Kidney tubule cell (primary cell): ENCODE measurements around the gene KIF26B.

Experiments used
- DNase-seq: peaks from one replicate; pipeline ENCODE4 v3.0.0-alpha.2; 2018; ENCODE audit warnings: low spot score

Gene KIF26B

DNA sequence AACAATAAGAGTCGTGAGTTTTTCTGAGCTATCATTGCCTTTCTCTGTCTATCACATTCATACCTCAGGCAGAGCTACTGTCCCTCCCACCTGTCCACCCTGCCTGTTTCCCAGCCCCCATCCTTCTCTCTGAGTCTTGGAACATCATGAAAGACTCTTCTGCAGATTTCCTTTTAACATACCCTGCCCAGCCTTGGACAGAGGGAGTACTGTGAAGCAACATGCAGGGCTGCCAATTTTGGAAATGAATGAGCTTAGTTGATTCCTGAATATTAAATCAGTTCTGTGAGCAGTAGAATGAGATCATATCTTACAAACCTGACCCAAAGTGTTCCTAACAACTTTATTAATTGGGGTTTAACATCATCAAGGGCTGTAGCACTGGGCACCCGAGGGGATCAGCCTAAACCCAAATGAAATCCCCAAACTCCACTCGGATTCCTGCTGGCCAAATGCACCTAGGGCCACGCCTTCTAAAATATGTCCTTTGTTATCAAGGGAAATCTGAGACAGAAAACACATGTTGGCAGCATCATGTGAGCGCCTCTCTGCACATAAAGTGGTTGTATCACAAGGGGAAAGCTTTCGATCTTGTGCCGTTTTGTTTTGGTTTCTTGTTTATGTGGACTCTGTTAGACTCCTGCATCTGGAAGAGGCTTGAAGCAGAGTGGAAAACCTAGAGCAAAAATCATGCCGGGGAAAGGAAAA is 357.6 kb downstream of the KIF26B start:
- DNase-seq, result no peak

DNA sequence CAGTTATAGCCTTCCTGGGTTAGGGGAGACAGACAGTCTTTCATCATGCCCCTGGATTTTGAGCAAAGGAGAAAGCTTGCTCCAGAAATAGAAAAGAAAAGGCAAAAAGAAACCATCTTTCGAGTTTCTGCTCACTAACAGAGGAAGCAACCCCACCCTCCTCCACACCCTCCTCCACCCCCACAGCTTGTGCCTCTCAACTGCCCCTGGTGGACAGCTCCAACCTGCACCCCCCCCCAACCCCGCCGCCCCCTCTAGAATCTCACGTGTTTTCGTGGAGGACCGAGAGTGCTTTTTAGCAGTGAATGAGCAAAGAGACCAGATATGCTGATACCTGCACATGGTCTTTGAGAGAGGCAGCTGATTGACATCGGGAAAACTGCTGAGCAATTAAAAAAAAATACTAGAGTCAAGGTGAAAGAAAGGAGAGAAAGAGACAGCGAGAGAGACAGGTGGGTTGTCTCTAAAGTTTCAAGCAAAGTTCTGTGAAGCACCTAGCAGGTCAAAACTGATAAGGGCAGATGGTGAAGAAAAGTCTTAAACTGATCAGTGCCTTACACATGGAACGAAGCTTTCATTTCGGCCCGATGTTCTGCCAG is 358.3 kb downstream of the KIF26B start:
- peak; percentile 6 for DNase-seq

DNA sequence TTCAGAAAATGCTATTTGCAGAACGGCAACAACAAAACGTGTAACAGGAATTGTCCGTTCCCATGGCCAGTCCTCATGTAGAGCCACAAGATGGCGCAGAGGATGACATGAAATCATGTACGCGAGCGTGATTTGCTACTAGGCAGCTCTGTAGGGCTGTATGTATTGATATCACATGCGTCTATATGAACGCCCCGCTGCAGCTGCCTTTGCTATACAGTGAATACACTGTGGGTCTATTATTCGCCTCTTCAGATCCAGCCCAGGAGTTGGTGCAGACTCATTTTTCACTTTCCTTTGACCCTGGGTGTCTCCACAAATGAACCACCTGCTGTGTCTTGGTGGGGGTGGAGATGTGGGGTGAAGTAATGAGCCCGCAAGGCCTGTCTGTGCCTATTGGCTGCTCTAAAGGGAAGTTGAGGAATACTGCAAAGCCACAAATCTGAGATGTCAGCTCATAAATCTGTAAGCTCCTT is 361.5 kb downstream of the KIF26B start:
- DNase-seq, result no peak

DNA sequence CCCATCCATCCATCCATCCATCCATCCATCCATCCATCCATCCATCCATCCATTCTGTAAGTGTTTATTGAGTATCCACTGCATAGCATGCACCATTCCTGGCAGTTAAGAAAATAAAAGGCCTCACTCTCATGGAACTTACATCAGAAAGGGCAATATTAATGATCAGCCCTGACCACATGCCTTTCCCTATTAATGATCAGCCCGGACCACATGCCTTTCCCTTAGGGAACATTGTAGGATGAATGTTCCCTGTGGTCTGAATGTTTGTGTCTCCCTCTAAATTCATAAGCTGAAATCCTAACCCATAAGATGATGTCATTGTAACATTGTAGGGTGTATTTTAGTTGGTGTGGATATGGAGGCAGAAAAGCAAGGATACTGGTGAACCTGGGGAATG is 365.8 kb downstream of the KIF26B start:
- peak; percentile 90 for DNase-seq

DNA sequence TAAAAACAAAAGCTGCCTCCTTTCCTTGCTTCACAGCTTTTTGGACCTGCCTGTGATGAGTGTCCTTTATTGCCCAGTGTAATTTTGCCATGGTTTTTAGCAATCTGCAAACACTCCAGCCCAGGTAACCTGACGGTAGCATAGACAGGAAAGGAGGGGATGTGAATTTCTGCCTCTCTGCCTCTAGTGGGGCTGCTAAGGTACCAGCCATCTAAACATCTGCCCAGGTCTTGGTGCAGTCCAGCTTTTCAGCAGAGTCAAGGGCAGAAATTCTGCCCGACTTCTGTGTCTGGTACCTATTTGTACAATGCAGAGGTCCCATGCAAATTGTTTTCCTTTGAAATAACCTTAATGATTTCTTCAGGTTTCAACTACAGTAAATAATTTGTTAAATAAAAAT is 371.4 kb downstream of the KIF26B start:
- DNase-seq, result no peak

DNA sequence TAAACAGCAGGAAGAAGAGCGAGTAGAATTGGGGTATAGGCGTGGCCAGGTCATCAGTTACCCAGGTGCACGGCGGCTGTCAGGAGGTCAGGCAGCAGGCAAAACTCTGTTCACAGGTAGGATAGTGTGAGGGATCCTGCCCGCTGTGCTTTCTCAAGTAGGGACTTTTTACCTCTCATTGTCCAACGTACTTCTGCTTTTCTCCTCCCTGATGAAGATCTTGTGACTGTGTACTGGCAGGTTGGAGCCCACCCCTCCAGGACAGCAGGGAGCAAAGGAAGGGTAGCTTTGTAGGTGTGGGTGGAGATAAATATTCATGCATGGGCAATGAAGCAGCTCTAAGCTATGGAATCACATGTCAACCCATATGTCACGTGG is 373.5 kb downstream of the KIF26B start:
- DNase-seq, result no peak

DNA sequence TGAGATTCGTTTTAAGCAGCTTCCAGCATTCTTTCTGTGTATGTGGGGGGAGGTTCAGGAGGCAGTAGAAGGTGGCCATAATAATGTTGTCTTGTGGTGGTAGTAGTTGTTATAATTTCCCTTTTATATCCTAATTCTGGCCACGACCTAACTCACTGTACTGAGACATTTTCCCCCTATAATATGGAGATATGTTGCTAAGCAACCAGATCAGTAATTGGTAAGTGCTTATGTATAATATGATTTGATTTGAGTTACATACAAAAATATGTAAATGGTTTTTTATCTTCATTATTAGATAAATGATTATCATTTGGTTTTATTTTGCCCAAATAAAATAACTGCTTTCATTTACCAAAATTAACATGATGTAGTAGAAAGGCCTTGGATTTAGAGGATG is 376.2 kb downstream of the KIF26B start:
- DNase-seq, result no peak

DNA sequence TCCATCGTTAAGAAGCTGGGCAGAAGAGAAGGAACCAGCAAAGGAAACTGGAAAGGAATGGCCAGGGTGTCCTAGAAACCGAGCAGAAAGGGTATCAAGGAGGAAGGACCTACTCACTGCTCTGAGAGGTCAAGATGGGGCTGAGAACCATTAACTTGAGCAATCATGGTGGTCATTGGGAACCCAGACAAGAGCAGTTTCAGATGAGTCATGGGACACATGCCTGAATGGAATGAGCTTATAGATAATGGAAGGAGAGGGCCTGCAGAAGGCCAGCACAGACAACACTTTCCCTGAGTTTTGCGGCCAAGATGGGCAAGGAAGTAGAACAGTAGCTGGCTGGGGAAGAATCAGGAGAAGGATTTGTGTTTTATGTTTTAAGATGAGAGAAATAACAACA is 383.2 kb downstream of the KIF26B start:
- peak; percentile 35 for DNase-seq

DNA sequence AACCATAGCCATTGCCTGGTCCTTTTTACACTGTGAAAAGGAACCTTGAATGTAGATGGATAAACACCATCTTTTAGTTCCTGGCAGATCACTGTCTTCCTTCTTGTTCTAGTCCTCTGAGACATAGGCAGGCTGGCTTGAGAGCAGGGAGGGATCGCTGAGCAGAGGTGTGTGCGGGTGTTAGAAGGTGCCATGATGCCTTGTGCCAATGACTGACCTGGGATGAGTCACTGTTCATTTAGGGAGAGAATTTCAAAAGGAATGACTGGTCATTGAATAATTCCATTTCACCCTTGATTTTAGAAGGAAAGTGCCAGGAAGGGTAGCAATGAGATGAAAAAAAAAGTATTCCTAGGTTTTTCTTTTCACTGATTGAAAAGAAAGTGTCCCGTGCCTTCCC is 383.9 kb downstream of the KIF26B start:
- peak; percentile 79 for DNase-seq

DNA sequence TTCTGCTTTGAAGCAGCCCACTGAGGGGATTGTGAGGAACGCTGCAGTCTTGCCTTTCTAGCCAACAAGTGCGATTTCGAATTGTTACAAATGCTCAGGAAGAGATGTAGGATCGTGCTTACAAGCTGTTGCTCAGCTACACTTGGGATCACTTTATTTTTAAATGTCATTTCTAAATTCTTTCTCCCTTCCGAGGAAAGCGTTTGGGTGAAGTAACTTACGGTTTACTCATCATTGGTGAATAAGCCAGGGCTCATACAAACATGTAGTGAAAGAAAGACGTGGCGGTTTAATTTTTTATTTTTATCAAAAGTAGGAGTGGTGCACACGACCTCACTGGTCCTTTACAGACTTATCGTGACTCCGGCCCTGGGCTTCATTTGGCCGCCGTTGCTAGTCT is 386.6 kb downstream of the KIF26B start:
- DNase-seq, result no peak

DNA sequence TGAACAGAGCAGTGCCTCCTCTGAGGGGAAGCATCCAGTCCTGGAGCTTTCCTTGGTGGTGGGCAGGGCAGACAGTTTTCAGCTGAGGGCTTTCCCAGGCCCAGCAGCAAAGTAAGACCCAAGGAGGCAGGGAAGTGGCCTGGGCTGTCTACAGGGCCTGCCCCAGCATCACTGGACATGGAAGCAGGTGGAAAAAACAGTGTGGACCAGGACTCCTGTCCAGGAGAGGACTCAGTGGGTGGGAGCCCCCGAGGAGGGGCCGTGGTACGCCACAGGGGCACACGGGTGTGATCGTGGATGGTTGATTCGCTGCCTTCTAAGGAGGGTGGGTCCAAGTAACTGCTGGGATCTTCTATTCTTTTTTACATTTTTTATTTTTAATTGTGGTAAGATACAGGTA is 387.6 kb downstream of the KIF26B start:
- DNase-seq, result no peak

DNA sequence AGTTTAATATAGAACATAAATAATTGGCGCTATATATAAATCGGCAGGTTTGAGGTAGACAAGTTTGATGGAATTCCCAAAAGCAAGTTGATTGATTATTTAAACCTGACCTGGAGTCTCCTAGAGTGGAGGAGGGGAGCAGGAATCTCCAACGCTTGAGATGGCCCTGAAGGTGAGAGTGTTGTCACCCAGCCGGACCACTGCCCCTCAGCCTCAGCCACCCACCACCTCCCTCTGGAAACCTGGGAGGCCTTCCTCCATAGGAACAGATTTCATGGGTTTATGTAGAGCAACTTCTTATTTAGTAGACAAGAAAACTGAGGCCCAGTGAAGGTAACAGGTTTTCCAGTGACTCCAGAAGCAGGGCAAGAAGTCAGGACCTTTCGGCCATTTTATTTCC is 389.5 kb downstream of the KIF26B start:
- DNase-seq, result no peak

DNA sequence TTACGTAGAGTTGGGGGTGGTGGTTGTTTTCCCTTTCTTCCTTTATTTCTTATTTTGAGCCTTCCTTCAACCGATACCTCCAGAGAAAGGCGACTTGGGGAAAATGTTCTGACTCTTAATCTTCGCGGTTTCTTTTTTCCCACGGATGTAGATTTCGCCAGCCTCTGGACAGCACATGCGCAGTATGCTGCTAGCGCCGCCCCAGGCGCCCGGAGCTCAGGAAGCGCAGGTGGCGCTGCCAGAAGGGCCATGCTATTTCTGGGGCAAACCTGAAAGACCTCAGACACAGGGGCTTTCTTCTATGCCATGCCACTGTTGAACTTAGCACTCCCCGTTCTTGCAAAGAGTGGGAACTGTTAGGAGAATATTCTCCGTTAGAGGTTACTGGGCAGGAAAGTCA is 392.1 kb downstream of the KIF26B start:
- DNase-seq, result no peak

DNA sequence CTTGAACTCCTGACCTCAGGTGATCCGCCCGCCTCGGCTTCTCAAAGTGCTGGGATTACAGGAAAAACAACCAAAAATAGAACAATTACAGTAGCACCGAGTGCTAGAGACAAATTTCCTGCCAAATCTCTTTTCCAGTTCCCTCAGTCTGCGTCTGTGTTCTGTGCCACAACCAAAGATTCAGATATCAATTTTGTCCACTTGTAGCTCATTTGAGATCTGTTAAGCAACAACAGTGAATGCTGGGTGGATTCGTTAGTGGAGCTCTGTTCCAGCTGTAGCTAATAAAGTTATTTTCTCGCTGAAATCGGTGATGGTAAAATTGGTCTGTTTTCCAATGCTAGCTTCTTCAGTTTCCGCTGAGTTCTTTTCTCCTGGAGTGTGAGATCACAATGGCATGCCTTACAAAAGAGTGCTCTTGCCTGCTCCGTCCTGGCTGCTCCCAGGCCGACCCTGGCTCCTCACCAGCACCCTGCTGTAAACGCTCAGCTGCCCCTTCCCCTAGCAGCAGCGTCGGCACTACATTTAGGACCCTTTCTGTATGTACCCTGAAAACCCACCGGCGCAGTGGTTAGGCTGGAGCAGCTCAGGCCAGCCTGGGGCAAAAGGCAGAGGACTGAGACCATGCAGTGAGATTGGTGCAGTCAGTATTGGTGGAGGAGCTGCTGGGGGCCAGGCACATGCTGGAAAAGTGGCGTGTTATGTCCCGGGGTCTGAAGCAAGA is 395.4 kb downstream of the KIF26B start:
- no peak for DNase-seq

DNA sequence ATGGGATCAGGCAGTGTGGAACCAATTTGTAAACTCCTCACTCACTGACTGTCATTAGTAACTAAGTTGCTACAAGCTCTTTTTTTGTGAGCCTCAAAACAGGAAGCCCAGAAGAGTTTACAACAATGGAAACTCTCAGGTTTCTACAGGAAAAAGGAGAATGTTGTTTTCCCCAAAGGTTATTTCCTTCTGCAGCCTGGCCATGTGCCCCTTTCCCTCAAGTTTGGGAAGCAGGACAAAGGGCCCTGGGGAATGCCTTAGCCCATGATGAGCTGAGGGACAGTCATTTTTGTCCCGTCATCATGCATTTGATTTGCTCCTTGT is 395.9 kb downstream of the KIF26B start:
- no peak for DNase-seq

DNA sequence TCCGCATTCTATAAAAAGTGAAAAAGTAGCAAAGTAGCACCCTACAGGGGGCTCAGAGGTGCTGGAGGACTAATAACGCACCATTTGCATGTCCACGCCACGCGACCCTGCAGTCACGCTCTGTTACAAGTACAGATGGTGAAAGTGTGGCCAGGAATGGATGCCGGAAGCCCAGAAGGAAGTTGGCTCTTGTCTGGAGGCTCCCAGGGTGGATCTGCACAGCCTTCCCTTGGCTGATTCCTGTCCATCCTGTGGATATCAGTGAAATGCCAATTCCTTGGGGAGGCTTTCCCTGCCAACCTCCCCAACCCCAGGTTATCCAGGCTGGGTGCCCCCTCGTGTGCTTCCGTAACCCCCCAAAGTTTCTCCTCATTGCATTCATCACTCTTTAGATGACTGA is 396.8 kb downstream of the KIF26B start:
- no peak for DNase-seq

DNA sequence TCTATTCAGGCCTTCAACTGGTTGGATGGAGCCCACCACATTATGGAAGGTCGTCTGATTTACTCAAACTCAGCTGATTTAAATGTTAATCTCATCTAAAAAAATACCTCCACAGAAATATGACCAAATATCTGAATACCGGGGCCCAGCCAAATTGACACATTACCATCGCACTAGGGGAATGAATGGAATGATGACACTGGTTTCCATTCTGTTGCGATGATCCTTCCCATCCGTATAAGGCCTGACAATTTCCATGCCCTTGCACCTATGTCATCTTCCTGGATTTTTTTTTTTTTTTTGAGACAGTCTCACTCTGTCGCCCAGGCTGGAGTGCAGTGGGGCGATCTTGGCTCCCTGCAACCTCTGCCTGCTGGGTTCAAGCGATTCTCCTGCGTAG is 397.5 kb downstream of the KIF26B start:
- DNase-seq, result no peak

DNA sequence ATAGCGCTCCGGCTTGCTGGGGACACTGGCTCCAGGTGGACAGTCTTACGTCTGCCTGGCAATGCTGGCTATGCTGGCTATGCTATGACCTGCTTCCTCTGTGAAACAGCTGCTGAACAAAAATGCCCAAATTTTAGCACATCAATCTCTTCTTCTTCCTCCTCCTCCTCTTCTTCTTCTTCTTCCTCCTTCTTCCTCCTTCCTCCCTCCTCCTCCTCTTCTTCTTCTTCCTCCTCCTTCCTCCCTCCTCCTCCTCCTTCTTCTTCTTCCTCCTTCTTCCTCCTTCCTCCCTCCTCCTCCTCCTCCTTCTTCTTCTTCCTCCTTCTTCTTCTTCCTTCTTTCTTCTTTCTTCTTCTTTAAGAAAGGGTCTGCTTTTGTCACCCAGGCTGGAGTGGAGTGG is 401.3 kb downstream of the KIF26B start:
- DNase-seq, result no peak

DNA sequence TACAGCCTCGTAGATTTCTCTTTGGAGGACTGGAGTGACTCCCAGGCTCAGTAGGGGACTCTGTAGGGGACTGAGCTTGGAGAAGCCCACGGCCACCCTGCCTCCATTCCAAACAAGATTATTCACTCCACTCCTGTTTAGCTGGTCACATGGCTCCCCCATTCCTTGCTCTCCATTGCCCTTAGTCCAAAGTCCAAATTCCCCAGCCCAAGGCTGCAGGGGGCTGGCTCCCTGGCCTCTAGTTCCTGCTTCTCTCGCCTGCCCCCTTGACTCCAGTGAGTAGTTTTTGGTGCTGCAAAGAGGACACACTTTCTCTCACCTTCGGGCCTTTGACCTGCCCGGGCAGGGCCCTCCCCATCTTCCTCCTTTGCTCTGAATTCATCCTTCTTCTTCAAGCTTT is 403.3 kb downstream of the KIF26B start:
- peak; percentile 2 for DNase-seq

DNA sequence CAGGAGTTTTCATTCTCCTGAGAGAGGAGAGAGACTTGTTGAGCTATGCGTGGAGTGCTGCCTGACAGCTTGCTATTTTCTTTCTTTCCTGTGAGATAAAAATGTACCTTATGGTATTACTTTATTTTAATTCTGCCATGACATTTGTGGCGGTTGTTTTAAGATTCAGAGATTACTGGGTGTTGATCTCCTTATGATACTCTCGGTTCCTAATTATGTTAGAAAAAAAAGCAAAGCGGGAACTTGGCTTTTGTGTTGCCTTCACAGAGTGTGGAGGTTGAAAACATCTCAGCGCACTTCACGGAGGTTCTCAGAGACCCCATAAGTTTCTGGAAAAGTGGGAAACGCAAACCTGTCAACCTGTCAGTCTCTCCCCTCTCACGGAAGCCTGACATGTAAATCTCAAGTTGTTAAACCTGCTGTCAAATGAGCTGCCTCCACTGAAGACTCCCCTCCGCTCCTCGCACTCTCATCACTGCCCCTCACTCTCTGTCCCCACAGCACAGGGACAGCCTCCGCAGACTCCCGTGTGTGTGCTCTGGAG is 405.6 kb downstream of the KIF26B start:
- DNase-seq, result no peak

DNA sequence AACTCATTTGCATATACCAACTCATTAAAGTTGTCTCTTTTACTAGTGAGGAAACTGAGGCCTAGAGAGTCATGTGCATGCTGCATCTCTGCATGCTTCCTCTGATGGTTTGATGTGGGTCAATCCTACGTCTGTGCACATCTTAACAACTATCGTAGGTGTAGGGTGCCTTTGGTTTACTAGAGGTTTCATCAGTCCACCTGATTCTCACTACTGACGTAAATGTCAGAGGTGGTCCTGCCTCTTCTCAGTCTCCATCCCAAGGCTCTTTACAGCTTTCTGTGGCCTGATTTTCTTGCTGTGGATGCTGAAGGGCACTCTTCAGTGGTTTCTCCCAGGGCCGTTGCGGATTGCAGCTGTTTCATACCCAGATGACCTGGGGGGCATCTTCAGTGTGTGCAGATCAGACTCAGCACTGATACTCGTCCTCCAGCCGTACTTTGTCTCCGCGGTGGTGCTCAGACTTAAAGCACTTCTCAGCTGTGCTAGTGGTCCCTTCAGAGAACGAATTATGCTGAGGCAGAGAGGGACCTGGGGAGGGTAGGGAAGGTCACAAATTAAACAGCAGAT is 407.0 kb downstream of the KIF26B start:
- DNase-seq, result no peak

DNA sequence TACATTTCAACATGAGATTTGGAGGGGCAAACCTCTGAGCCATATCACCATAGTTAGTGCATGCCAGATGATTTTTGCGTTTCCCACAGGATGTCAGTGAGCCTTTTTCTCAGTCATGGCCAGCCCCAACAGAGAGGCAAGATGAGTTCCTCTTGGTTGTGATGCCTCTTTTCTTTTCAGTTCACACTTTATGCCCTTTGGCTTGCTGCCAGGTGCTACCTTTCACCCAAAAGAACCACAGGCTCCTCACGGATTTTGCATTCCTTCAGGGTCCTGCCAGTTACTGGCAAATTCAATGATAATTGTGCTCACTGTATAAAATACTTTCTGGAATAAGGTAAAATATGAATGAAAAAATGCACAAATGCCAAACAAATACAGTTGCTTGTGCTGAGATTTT is 411.3 kb downstream of the KIF26B start:
- DNase-seq, result no peak

DNA sequence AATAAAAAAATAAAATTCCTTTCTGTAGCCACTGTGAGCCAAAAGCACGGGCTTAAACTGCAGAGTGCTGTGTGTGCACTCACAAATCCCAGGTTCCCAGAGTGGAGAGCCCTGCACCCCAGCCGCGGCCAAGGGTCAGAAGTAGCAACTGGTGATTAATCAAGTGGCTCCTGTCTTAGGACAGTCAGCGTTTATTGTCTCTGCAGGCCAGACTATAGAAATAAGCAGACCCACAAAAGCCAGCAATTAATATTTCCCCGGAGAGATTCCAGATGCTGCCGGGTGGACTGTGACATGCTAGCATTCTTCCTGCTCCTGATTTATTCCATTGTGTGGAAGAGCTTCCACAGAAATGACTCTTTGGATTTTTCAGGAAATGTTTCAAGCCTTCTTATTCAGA is 412.2 kb downstream of the KIF26B start:
- peak; percentile 32 for DNase-seq
